Measurements from ENCODE around the gene ZNF226. TPM values are rescaled to one million over a fixed set of nuclear protein-coding genes. Genes with fewer than 3 reads are reported as not detected.
A peak's percentile ranks its signal among the peaks of the same experiment; 100 is the strongest.

Gene ZNF226
- total and polyA plus RNA-seq, 9 of the 15 experiments (the other 6 are each of a cell fraction or from before 2014, with no cell fraction given), result 6.2 to 19.4 (median 9.3) TPM

DNA sequence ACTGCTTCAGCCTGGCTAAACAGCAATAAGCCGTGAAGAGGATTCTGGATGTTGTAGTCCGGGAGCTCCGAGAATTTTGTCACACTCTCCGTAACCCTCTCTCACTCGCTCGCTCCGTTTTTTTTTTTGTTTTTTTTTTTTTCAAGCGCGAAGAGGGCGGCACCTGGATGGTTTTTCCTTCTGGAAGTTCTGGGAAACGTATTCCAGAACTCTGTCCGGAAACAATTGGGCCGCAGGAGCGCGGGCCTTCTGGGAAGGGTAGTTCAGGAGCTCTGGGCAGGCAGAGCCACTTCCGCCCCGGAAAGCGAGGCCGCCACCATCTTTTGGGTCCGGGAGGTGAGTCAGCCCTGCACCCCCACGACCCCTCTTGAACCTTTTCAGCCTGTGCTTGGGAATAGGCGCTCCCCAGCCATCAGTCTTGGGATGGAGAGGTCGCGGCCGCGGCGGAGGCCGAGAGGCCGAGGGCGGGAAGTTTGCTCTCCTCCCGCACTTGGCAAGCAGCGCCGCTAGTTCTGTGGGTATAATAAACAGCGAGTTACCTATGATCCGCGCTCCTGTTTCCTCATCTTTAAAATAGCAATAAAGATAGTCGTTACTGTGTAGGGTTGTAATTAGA lies 47.5 kb downstream of the ZNF226 start, which contains the start of gene ZNF227 (continued):
- TF ChIP-seq, protein P1, sequence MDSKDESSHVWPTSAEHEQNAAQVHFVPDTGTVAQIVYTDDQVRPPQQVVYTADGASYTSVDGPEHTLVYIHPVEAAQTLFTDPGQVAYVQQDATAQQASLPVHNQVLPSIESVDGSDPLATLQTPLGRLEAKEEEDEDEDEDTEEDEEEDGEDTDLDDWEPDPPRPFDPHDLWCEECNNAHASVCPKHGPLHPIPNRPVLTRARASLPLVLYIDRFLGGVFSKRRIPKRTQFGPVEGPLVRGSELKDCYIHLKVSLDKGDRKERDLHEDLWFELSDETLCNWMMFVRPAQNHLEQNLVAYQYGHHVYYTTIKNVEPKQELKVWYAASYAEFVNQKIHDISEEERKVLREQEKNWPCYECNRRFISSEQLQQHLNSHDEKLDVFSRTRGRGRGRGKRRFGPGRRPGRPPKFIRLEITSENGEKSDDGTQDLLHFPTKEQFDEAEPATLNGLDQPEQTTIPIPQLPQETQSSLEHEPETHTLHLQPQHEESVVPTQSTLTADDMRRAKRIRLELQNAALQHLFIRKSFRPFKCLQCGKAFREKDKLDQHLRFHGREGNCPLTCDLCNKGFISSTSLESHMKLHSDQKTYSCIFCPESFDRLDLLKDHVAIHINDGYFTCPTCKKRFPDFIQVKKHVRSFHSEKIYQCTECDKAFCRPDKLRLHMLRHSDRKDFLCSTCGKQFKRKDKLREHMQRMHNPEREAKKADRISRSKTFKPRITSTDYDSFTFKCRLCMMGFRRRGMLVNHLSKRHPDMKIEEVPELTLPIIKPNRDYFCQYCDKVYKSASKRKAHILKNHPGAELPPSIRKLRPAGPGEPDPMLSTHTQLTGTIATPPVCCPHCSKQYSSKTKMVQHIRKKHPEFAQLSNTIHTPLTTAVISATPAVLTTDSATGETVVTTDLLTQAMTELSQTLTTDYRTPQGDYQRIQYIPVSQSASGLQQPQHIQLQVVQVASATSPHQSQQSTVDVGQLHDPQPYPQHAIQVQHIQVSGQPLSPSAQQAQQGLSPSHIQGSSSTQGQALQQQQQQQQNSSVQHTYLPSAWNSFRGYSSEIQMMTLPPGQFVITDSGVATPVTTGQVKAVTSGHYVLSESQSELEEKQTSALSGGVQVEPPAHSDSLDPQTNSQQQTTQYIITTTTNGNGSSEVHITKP (IDR thresholded peaks at IDR 0.05; ENCODE audit: partially characterized antibody), result peak; percentile 80
- TF ChIP-seq ELF1 (tag; IDR thresholded peaks at IDR 0.05) (peak; percentile 91), ZBED1 (IDR thresholded peaks at IDR 0.05) (no peak), ZBTB40 (IDR thresholded peaks at IDR 0.05) (peak; percentile 98), ZBTB40 (CRISPR knock-in tag; IDR thresholded peaks at IDR 0.05) (no peak), ATF3 (IDR thresholded peaks at IDR 0.05) (peak; percentile 83), ATF3 (CRISPR knock-in tag; conservative IDR thresholded peaks at IDR 0.05) (0 out of 2 replicates have a peak, but pooled peaks have one; percentile 53), SP2 (IDR thresholded peaks at IDR 0.05; ENCODE audit: extremely low read depth, low read depth, low read length, poor library complexity, severe bottlenecking) (no peak), HOMEZ (CRISPR knock-in tag; IDR thresholded peaks at IDR 0.05) (no peak), TAF1 (IDR thresholded peaks at IDR 0.05; ENCODE audit: control insufficient read depth, extremely low read depth, insufficient read depth, low read length, severe bottlenecking) (peak; percentile 59), HCFC1 (IDR thresholded peaks at IDR 0.05; ENCODE audit: low read depth, low read length) (peak; percentile 95), SPI1 (IDR thresholded peaks at IDR 0.05; ENCODE audit: borderline replicate concordance, low read depth, low read length) (peak; percentile 76)
